HEK293 (cell line): Measurements from ENCODE around the gene SYNPO.
A peak's percentile ranks its signal among the peaks of the same experiment; 100 is the strongest.

Experiments
- CTCF ChIA-PET: fragments of 350-600 bp; formaldehyde crosslinking; extraction: SDS; loops from one replicate; lab custom pipeline; 2021; ENCODE audit warnings: antibody characterized with exemption; lab: Yijun Ruan, JAX
- POLR2A ChIA-PET: fragments of 300-600 bp; formaldehyde crosslinking; extraction: SDS; loops from one replicate; lab custom pipeline; 2020; ENCODE audit warnings: antibody characterized with exemption, inconsistent platforms; lab: Yijun Ruan, JAX
- H3K27ac ChIP-seq: fragments of 200-500 bp; sonication (Bioruptor generic); 2 replicates; pipeline ENCODE4 v1.5.1; 2014; ENCODE audit warnings: low read depth, low read length, control low read depth, inconsistent platforms; ENCODE audit errors: extremely low read depth
- H3K36me3 ChIP-seq, 2 experiments: fragments of 200-500 bp in 1 of 2; sonication (Bioruptor generic) in 1 of 2; 1 replicate in 1 of 2; 2 replicates in 1 of 2; pipeline ENCODE4 v1.5.1; 2014 to 2017; ENCODE audit warnings: inconsistent platforms in 2 of 2, low read length in 2 of 2; ENCODE audit not compliant: control insufficient read depth in 2 of 2, insufficient read depth in 1 of 2
- H3K4me1 ChIP-seq: fragments of 200-500 bp; sonication (Bioruptor generic); 2 replicates; pipeline ENCODE4 v1.5.1; 2014; ENCODE audit warnings: mild to moderate bottlenecking, low read length, inconsistent platforms; ENCODE audit not compliant: control insufficient read depth, insufficient read depth
- H3K4me3 ChIP-seq: 2 replicates; pipeline ENCODE4 v1.5.1; 2011; ENCODE audit warnings: low read depth, mild to moderate bottlenecking, control low read depth, low read length, moderate library complexity
- H3K9me3 ChIP-seq: fragments of 200-500 bp; sonication (Bioruptor generic); 2 replicates; pipeline ENCODE4 v1.5.1; 2014; ENCODE audit warnings: low read depth, low read length, inconsistent platforms; ENCODE audit not compliant: control insufficient read depth, insufficient read depth
- GLIS1 ChIP-seq: fragments of 450-650 bp; formaldehyde crosslinking; IDR thresholded peaks from 2 replicates; pipeline ENCODE4 v1.5.1; 2016; ENCODE audit warnings: missing biosample characterization, missing genetic modification characterization
- INSM2 ChIP-seq: fragments of 450-650 bp; formaldehyde crosslinking; IDR thresholded peaks from 2 replicates; pipeline ENCODE4 v1.5.1; 2016; ENCODE audit warnings: missing biosample characterization, missing genetic modification characterization
- KLF16 ChIP-seq: fragments of 450-650 bp; formaldehyde crosslinking; IDR thresholded peaks from 2 replicates; pipeline ENCODE4 v1.5.1; 2017; ENCODE audit warnings: missing biosample characterization, missing genetic modification characterization
- PRDM10 ChIP-seq: fragments of 450-650 bp; formaldehyde crosslinking; IDR thresholded peaks from 2 replicates; pipeline ENCODE4 v1.5.1; 2016; ENCODE audit warnings: missing biosample characterization, missing genetic modification characterization
- SALL2 ChIP-seq: fragments of 450-650 bp; formaldehyde crosslinking; IDR thresholded peaks from 2 replicates; pipeline ENCODE4 v1.5.0; 2017; ENCODE audit warnings: missing biosample characterization, mild to moderate bottlenecking, missing genetic modification characterization, borderline replicate concordance
- ZBTB49 ChIP-seq: fragments of 450-650 bp; formaldehyde crosslinking; IDR thresholded peaks from 2 replicates; pipeline ENCODE4 v1.5.1; 2016; ENCODE audit warnings: missing biosample characterization, missing genetic modification characterization, low read depth
- ZNF146 ChIP-seq: fragments of 450-650 bp; formaldehyde crosslinking; IDR thresholded peaks from 2 replicates; pipeline ENCODE4 v1.5.1; 2016; ENCODE audit warnings: missing biosample characterization, missing genetic modification characterization
- ZNF514 ChIP-seq: fragments of 450-650 bp; formaldehyde crosslinking; IDR thresholded peaks from 2 replicates; pipeline ENCODE4 v1.5.1; 2016; ENCODE audit warnings: missing biosample characterization, missing genetic modification characterization
- ZNF837 ChIP-seq: fragments of 450-650 bp; formaldehyde crosslinking; IDR thresholded peaks from 2 replicates; pipeline ENCODE4 v1.5.1; 2016; ENCODE audit warnings: missing biosample characterization, missing genetic modification characterization
- TF ChIP-seq, protein P1 (sequence below): fragments of 450-650 bp; formaldehyde crosslinking; IDR thresholded peaks from 2 replicates; pipeline ENCODE4 v1.5.1; 2017; ENCODE audit warnings: missing biosample characterization, missing genetic modification characterization

Gene SYNPO

GRCh38 chr5:150660108-150660831 is 19.8 kb downstream of the SYNPO start:
- TF ChIP-seq INSM2, result no peak
- peak; percentile 36; the same call in 1 of the 2 replicates for TF ChIP-seq GLIS1 (tag by site-specific recombination)
- TF ChIP-seq ZBTB49 (tag by site-specific recombination), result no peak
- TF ChIP-seq PRDM10 (tag by site-specific recombination), result no peak
- TF ChIP-seq, protein P1, sequence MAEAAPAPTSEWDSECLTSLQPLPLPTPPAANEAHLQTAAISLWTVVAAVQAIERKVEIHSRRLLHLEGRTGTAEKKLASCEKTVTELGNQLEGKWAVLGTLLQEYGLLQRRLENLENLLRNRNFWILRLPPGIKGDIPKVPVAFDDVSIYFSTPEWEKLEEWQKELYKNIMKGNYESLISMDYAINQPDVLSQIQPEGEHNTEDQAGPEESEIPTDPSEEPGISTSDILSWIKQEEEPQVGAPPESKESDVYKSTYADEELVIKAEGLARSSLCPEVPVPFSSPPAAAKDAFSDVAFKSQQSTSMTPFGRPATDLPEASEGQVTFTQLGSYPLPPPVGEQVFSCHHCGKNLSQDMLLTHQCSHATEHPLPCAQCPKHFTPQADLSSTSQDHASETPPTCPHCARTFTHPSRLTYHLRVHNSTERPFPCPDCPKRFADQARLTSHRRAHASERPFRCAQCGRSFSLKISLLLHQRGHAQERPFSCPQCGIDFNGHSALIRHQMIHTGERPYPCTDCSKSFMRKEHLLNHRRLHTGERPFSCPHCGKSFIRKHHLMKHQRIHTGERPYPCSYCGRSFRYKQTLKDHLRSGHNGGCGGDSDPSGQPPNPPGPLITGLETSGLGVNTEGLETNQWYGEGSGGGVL (tag by site-specific recombination), result 0 out of 2 replicates have a peak, but pooled peaks have one; percentile 17
- TF ChIP-seq ZNF146 (tag by site-specific recombination), result no peak
- TF ChIP-seq KLF16 (tag by site-specific recombination), result no peak
- TF ChIP-seq SALL2 (tag by site-specific recombination), result no peak
- TF ChIP-seq ZNF837 (tag by site-specific recombination), result no peak
- Histone ChIP-seq H3K36me3 (no peaks in the 10 kb centered on the region), H3K9me3 (no peaks in the 10 kb centered on the region), H3K4me3 (no peak overlapping the region), H3K4me1 (no peaks in the 10 kb centered on the region), H3K27ac (no peak overlapping the region)
- ChIA-PET CTCF (interaction anchor here (1.6 to 3.5 kb wide), 2 partner anchors 99 to 203 kb away, joined by 4 to 30 read pairs; no protein-coding TSS in a partner anchor), POLR2A (interaction anchor here (0.8 kb wide), 1 partner anchor 41 kb away, joined by 3 read pairs; the partner anchor contains the start of gene RBM22)

GRCh38 chr5:150661086-150661485 is 20.6 kb downstream of the SYNPO start, which contains the start of gene MYOZ3:
MYOZ3 (plus strand) TSS chr5:150661251; CDS start chr5:150662942, 1,691 bp downstream.
- H3K9me3 ChIP-seq, result no peaks in the 10 kb centered on the region
- H3K36me3 ChIP-seq, result no peaks in the 10 kb centered on the region
- CTCF ChIA-PET, result interaction anchor here (0.6 to 3.5 kb wide), 5 partner anchors 39 to 204 kb away, joined by 3 to 30 read pairs (median 5); partner anchors contain the start of gene RBM22
- POLR2A ChIA-PET, result interaction anchor here (1.0 kb wide), 1 partner anchor 40 kb away, joined by 3 read pairs; the partner anchor contains the start of gene RBM22
- H3K4me1 ChIP-seq, result no peaks in the 10 kb centered on the region
- TF ChIP-seq ZNF514 (tag by site-specific recombination), result no peak
- no peak within 1 kb of the TSS for H3K4me3 ChIP-seq
- H3K27ac ChIP-seq, result no peak within 1 kb of the TSS
